ENCODE results near the gene DRD1.

Gene DRD1

GRCh38 chr5:175444060-175444904, at the start of gene DRD1:
TSS of gene DRD1 (minus strand) at chr5:175444182. CDS start at chr5:175443099, 1,083 bp downstream.
- peak; percentile 33 for DNase-seq

GRCh38 chr5:175493726-175494125, 49.7 kb upstream of the DRD1 start:
- DNase-seq, result no peak

- no peak for DNase-seq
These were observed 49.3 kb upstream of the DRD1 start for GRCh38 chr5:175493260-175493659.

GRCh38 chr5:175491223-175491622, 47.2 kb upstream of the DRD1 start:
- no peak for DNase-seq

- no peak for DNase-seq
These were observed 45.9 kb upstream of the DRD1 start for GRCh38 chr5:175489693-175490443.

GRCh38 chr5:175487514-175488222, 43.7 kb upstream of the DRD1 start:
- DNase-seq, result no peak

- DNase-seq, result no peak
These were observed 41.6 kb upstream of the DRD1 start for GRCh38 chr5:175485631-175486030.

GRCh38 chr5:175484829-175485228, 40.8 kb upstream of the DRD1 start:
- DNase-seq, result no peak

- no peak for DNase-seq
These were observed 40.3 kb upstream of the DRD1 start for GRCh38 chr5:175484322-175484721.

- no peak for DNase-seq
These were observed 39.4 kb upstream of the DRD1 start for GRCh38 chr5:175483337-175483736.

GRCh38 chr5:175479125-175479881, 35.3 kb upstream of the DRD1 start:
- peak; percentile 9 for DNase-seq

GRCh38 chr5:175478384-175479124, 34.6 kb upstream of the DRD1 start, which contains the start of gene SFXN1:
TSS of gene SFXN1 (plus strand) at chr5:175478560. CDS start at chr5:175492104, 13,544 bp downstream.
- peak; percentile 79 for DNase-seq

GRCh38 chr5:175478008-175478383, 34.0 kb upstream of the DRD1 start:
- DNase-seq, result no peak

- no peak for DNase-seq
These were observed 33.5 kb upstream of the DRD1 start for GRCh38 chr5:175477440-175477839.

- DNase-seq, result no peak
These were observed 31.3 kb upstream of the DRD1 start for GRCh38 chr5:175475248-175475647.

- DNase-seq, result no peak
These were observed 28.4 kb upstream of the DRD1 start for GRCh38 chr5:175472378-175472777.

GRCh38 chr5:175471628-175472027, 27.6 kb upstream of the DRD1 start:
- no peak for DNase-seq

- DNase-seq, result no peak
These were observed 27.2 kb upstream of the DRD1 start for GRCh38 chr5:175471196-175471595.

- no peak for DNase-seq
These were observed 26.8 kb upstream of the DRD1 start for GRCh38 chr5:175470781-175471180.

GRCh38 chr5:175469916-175470315, 25.9 kb upstream of the DRD1 start:
- no peak for DNase-seq

GRCh38 chr5:175468892-175469291, 24.9 kb upstream of the DRD1 start:
- DNase-seq, result no peak
